GM12891 (cell line): ENCODE results near the gene BSND. TPM values are rescaled to one million over a fixed set of nuclear protein-coding genes. Genes with fewer than 3 reads are reported as not detected.

Experiments
- DNase-seq: peaks from one replicate; pipeline ENCODE4 v3.0.0; 2011; ENCODE audit warnings: low spot score; ENCODE audit not compliant: insufficient read length
- FAIRE-seq: peaks from 2 replicates; lab custom pipeline; 2011; peaks lifted over from hg19 to GRCh38; lab: Jason Lieb, UNC
- PAX5 ChIP-seq: IDR thresholded peaks from 2 replicates; pipeline ENCODE4 v1.6.1; 2011; ENCODE audit warnings: low read length, moderate library complexity, mild to moderate bottlenecking; ENCODE audit not compliant: insufficient read depth, severe bottlenecking
- POLR2A ChIP-seq: IDR thresholded peaks from 2 replicates; pipeline ENCODE4 v1.6.1; 2011; ENCODE audit warnings: low read depth, low read length, control low read depth
- POLR2AphosphoS5 ChIP-seq: IDR thresholded peaks from 2 replicates; pipeline ENCODE4 v1.6.1; 2011; ENCODE audit warnings: low read depth, low read length, control low read depth
- POU2F2 ChIP-seq: IDR thresholded peaks from 2 replicates; pipeline ENCODE4 v1.6.1; 2011; ENCODE audit warnings: low read depth, mild to moderate bottlenecking, control low read depth, low read length, moderate library complexity
- SPI1 ChIP-seq: IDR thresholded peaks from 2 replicates; pipeline ENCODE4 v1.6.1; 2011; ENCODE audit warnings: low read depth, low read length, control low read depth
- TAF1 ChIP-seq: IDR thresholded peaks from 2 replicates; pipeline ENCODE4 v1.6.1; 2011; ENCODE audit warnings: low read depth, low read length, control low read depth
- polyA plus RNA-seq: library from polyadenylated mRNA; unstranded; fragments of >200 nt; gene quantifications from one replicate; pipeline ENCODE4 v1.2.1, GENCODE V29; 2012; ENCODE audit warnings: low read depth, missing spikeins, inconsistent platforms; ENCODE audit not compliant: missing spikeins

Gene BSND
- 0.04 TPM for polyA plus RNA-seq

GRCh38 chr1:54998677-54999076 is at the start of gene BSND:
BSND (plus strand) TSS chr1:54998933; CDS start chr1:54999187, 254 bp downstream.
- FAIRE-seq: no peak
- no peak for DNase-seq

DNA sequence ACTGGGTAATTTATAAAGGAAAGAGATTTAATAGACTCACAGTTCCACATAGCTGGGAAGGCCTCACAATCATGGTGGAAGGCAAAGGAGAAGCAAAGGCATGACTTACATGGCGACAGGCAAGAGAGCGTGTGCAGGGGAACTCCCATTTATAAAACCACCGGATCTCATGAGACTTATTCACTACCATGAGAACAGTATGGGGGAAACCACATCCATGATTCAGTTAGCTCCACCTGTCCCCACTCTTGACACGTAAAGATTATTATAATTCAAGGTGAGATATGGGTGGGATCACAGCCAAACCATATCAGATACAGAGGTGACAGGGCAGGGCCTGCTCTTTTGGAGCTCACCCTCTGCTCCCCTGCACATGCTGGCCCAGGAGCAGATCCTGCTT is 49.7 kb upstream of the BSND start:
- DNase-seq (no peak), FAIRE-seq (no peak)
- TF ChIP-seq POLR2A (no peak), PAX5 (no peak)

More at GRCh38 chr1:54998677-54999076, at the start of gene BSND:
- TF ChIP-seq TAF1 (no peak), POLR2A (no peak), POLR2AphosphoS5 (no peak), SPI1 (no peak), PAX5 (no peak), POU2F2 (no peak)

GRCh38 chr1:54950006-54950368 is 48.7 kb upstream of the BSND start:
- DNase-seq (no peak), FAIRE-seq (no peak)
- TF ChIP-seq POLR2A (no peak), TAF1 (no peak), POU2F2 (no peak), PAX5 (no peak), SPI1 (no peak), POLR2AphosphoS5 (no peak)

GRCh38 chr1:54950369-54951163 is 48.2 kb upstream of the BSND start:
- FAIRE-seq: peak; percentile 74

GRCh38 chr1:54951810-54952226 is 46.9 kb upstream of the BSND start:
- FAIRE-seq (no peak), DNase-seq (no peak)
- TF ChIP-seq TAF1 (no peak), POLR2AphosphoS5 (no peak), PAX5 (no peak), POU2F2 (no peak), POLR2A (no peak), SPI1 (no peak)

More at GRCh38 chr1:54950369-54951163, 48.2 kb upstream of the BSND start:
- TF ChIP-seq POLR2AphosphoS5: no peak
- TF ChIP-seq POLR2A: no peak
- TF ChIP-seq POU2F2: no peak
- no peak for TF ChIP-seq TAF1
- no peak for TF ChIP-seq SPI1
- no peak for TF ChIP-seq PAX5
- peak; percentile 23 for DNase-seq

DNA sequence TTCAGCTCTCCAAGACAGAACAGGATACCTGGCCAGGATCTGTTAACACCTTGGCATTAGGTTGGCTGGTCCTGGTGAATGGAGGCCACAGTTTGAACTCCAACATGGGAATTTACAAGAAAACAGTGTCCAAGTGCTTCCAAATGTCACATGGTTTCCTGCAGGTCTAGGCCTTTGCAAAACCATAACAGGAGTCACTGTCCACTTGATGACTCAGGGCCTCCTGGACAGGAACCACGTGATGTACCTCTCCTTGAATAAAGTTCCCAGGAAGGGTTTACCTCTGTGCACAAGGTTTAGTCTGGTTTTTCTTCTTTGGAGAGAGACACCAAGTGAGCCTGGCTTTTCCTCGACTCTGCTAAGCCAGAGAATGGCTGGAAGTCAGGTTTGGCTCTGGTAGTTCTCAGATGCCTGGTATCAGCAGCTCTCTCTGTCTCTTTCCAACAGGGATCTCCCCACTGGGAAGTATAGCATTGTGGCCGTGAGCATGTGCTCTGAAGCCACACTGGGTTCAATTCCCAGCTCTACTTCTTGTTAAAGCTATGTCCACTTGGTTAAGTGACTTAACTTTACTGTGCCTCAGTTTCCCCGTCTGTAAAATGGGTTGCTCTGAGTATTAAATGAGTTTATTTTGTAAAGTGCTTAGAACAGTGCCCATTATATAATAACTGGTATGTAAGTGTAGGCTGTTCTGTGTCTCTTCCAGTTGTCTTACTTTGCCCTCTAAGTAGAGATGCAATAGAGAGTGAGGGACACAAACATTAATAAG is 45.6 kb upstream of the BSND start:
- no peak for FAIRE-seq
- DNase-seq: no peak
- TF ChIP-seq POLR2AphosphoS5 (no peak), POU2F2 (no peak), PAX5 (no peak), SPI1 (no peak), TAF1 (no peak), POLR2A (no peak)

DNA sequence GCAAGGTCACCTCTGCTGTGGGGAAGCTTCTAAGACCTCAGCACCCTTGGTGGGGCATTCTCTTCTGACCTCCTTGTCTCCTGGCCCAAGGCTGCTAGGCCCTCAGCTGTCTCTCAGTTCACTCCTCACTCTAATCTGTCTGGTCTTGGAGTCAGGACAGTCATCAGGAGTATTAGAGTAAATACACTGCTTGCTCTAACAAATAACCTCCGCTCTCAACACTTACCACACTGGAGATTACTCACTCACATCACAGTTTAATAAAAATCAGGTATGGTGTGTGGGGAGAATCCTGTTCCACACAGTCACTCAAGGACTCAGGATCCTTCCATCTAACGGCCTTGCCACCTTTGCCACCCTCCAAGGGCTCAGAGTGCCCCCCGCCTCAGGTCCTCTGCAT is 44.9 kb upstream of the BSND start:
- FAIRE-seq: no peak
- DNase-seq: no peak
- TF ChIP-seq PAX5 (no peak), POLR2A (no peak), SPI1 (no peak), POLR2AphosphoS5 (no peak), TAF1 (no peak), POU2F2 (no peak)

DNA sequence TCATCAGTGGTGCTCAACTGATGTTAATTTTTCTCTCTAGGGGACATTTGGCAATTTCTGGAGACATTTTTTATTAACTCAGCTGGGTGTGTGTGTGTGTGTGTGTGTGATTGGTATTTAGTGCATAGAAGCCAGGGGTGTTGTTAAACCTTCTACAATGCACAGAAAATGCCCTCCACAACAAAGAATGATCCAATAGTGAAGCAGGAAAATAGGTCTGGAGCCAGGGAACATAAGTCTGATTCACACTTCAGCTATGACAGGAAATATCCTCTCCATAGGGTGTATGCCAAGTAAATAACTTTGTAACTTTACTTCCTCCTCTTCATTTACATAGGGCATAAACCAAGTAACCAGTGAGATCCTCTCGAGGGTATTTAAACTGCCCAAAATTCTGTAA is 43.4 kb upstream of the BSND start:
- FAIRE-seq: no peak
- no peak for DNase-seq
- no peak for TF ChIP-seq PAX5
- TF ChIP-seq SPI1: no peak
- no peak for TF ChIP-seq POLR2A
- no peak for TF ChIP-seq POU2F2
- no peak for TF ChIP-seq TAF1
- no peak for TF ChIP-seq POLR2AphosphoS5

GRCh38 chr1:54956726-54957125 is 42.0 kb upstream of the BSND start:
- no peak for TF ChIP-seq POU2F2
- TF ChIP-seq POLR2AphosphoS5: no peak
- TF ChIP-seq SPI1: no peak
- TF ChIP-seq TAF1: no peak
- no peak for DNase-seq
- no peak for FAIRE-seq

- DNase-seq (no peak), FAIRE-seq (no peak)
- no peak for TF ChIP-seq SPI1
- no peak for TF ChIP-seq TAF1
- no peak for TF ChIP-seq POLR2A
- no peak for TF ChIP-seq POLR2AphosphoS5
- TF ChIP-seq PAX5: no peak
- TF ChIP-seq POU2F2: no peak
Measured at GRCh38 chr1:54959241-54959640, 39.5 kb upstream of the BSND start.
